OCI-LY1 (cell line): ENCODE measurements around the gene CMTR1.

Experiments
- EZH2 ChIP-seq: fragments of 200-600 bp; sonication (generic), shearing (Covaris generic); IDR thresholded peaks from 2 replicates; pipeline ENCODE4 v1.8.0; 2017; ENCODE audit warnings: borderline replicate concordance, mixed run types, mild to moderate bottlenecking, antibody characterized with exemption, low read length, moderate library complexity, mixed read lengths
- TF ChIP-seq, protein P1 (sequence below): fragments of 200-600 bp; sonication (generic), shearing (Covaris generic); IDR thresholded peaks from 2 replicates; pipeline ENCODE4 v1.5.1; 2017; ENCODE audit warnings: mild to moderate bottlenecking, antibody characterized with exemption, low read length, moderate library complexity, mixed read lengths

DNA sequence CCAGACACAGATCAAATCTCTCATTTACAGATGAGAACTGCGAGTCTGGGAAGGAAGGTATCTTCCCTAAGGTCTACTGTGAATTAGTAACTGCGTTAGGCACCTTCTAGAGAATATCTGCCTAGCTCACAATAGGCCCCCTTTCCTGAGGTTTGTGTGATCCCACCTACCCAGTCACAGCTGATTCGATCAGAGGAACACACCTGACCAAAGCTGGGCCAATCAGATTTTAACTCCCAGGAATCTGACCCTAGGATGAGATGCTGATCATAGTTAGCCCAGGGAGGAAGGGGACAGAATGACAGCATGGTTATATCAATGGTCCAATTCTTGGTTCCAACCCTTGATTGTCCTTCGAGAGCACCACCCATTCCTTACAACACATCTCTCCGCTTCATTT lies 74.1 kb downstream of the CMTR1 start:
- no peak for TF ChIP-seq EZH2
- TF ChIP-seq, protein P1, sequence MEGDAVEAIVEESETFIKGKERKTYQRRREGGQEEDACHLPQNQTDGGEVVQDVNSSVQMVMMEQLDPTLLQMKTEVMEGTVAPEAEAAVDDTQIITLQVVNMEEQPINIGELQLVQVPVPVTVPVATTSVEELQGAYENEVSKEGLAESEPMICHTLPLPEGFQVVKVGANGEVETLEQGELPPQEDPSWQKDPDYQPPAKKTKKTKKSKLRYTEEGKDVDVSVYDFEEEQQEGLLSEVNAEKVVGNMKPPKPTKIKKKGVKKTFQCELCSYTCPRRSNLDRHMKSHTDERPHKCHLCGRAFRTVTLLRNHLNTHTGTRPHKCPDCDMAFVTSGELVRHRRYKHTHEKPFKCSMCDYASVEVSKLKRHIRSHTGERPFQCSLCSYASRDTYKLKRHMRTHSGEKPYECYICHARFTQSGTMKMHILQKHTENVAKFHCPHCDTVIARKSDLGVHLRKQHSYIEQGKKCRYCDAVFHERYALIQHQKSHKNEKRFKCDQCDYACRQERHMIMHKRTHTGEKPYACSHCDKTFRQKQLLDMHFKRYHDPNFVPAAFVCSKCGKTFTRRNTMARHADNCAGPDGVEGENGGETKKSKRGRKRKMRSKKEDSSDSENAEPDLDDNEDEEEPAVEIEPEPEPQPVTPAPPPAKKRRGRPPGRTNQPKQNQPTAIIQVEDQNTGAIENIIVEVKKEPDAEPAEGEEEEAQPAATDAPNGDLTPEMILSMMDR: no peak
